Caco-2 (cell line): ENCODE results near the gene GAS6. TPM values are rescaled to one million over a fixed set of nuclear protein-coding genes. Genes with fewer than 3 reads are reported as not detected.

Source experiments
- BruUV-seq: library from RNA; stranded (reverse); fragments of 400-500 nt; replicated peaks from 2 replicates; lab custom pipeline; 2021; lab: Mats Ljungman, UMichigan
- CTCF ChIA-PET: fragments of 300-600 bp; sonication (Branson Sonifier 250); formaldehyde crosslinking; loops from one replicate; lab custom pipeline; 2022; ENCODE audit warnings: antibody characterized with exemption; lab: Charles Lee
- POLR2A ChIA-PET: fragments of 300-600 bp; sonication (Branson Sonifier 250); formaldehyde crosslinking; loops from one replicate; lab custom pipeline; 2022; ENCODE audit warnings: antibody characterized with exemption; lab: Charles Lee
- DNase-seq, 2 experiments: peaks; one replicate each; pipeline versions ENCODE4 v3.0.0 to v3.0.0-alpha.2; 2020 to 2022
- H3K27me3 ChIP-seq: replicated peaks from 2 replicates; pipeline ENCODE4 v1.6.0; 2011; ENCODE audit warnings: low read length; ENCODE audit not compliant: control insufficient read depth, insufficient read depth
- H3K36me3 ChIP-seq: 2 replicates; pipeline ENCODE4 v1.5.1; 2011; ENCODE audit warnings: low read length; ENCODE audit not compliant: control insufficient read depth, insufficient read depth
- H3K4me1 ChIP-seq: fragments of 250-450 bp; sonication (Bioruptor Pico); 2 replicates; pipeline ENCODE4 v1.5.1; 2020; ENCODE audit warnings: mild to moderate bottlenecking
- H3K4me3 ChIP-seq: 2 replicates; pipeline ENCODE4 v1.5.1; 2011; ENCODE audit warnings: low read depth, mild to moderate bottlenecking, control low read depth, low read length
- H3K9me3 ChIP-seq: fragments of 250-450 bp; sonication (Bioruptor Pico); 2 replicates; pipeline ENCODE4 v1.5.1; 2020; ENCODE audit warnings: mild to moderate bottlenecking, moderate library complexity
- H3K27ac Mint-ChIP-seq: one replicate; pipeline ENCODE4 v1.8.0; 2022; ENCODE audit warnings: mixed read lengths; ENCODE audit not compliant: unreplicated experiment
- H3K27me3 Mint-ChIP-seq: one replicate; pipeline ENCODE4 v1.8.0; 2022; ENCODE audit warnings: mixed read lengths; ENCODE audit not compliant: insufficient read depth, unreplicated experiment
- H3K36me3 Mint-ChIP-seq: one replicate; pipeline ENCODE4 v1.8.0; 2022; ENCODE audit warnings: mild to moderate bottlenecking, mixed read lengths; ENCODE audit not compliant: insufficient read depth, unreplicated experiment
- H3K4me1 Mint-ChIP-seq: one replicate; pipeline ENCODE4 v1.8.0; 2022; ENCODE audit warnings: low read depth, mixed read lengths; ENCODE audit not compliant: unreplicated experiment
- H3K4me3 Mint-ChIP-seq: one replicate; pipeline ENCODE4 v1.8.0; 2022; ENCODE audit warnings: mild to moderate bottlenecking, moderate library complexity, mixed read lengths; ENCODE audit not compliant: unreplicated experiment
- H3K9me3 Mint-ChIP-seq: one replicate; pipeline ENCODE4 v1.8.0; 2022; ENCODE audit warnings: mixed read lengths; ENCODE audit not compliant: unreplicated experiment
- intact Hi-C: fragments of 100-400 bp; cut with micrococcal nuclease; formaldehyde crosslinking; loops from one replicate; pipeline ENCODE4 v1.10.0; 2022; ENCODE audit not compliant: unreplicated experiment
- total RNA-seq: library from RNA; stranded (reverse); gene quantifications from 2 replicates; pipeline ENCODE4 v1.2.3, GENCODE V29; 2022
- TF ChIP-seq, protein P1 (sequence below), 2 experiments: fragments of 200-600 bp in 1 of 2; IDR thresholded peaks; 1 replicate in 1 of 2; 2 replicates in 1 of 2; pipeline versions ENCODE4 v1.5.1 to v1.8.0; 2011 to 2022; ENCODE audit warnings: antibody characterized with exemption in 1 of 2, control low read depth in 1 of 2, inconsistent platforms in 1 of 2, low read depth in 1 of 2, low read length in 1 of 2, mild to moderate bottlenecking in 1 of 2, moderate library complexity in 1 of 2; ENCODE audit not compliant: insufficient read depth in 1 of 2, severe bottlenecking in 1 of 2, unreplicated experiment in 1 of 2

Gene GAS6
- total RNA-seq, 1 experiment from 2014 or later: 34.8 TPM

DNA sequence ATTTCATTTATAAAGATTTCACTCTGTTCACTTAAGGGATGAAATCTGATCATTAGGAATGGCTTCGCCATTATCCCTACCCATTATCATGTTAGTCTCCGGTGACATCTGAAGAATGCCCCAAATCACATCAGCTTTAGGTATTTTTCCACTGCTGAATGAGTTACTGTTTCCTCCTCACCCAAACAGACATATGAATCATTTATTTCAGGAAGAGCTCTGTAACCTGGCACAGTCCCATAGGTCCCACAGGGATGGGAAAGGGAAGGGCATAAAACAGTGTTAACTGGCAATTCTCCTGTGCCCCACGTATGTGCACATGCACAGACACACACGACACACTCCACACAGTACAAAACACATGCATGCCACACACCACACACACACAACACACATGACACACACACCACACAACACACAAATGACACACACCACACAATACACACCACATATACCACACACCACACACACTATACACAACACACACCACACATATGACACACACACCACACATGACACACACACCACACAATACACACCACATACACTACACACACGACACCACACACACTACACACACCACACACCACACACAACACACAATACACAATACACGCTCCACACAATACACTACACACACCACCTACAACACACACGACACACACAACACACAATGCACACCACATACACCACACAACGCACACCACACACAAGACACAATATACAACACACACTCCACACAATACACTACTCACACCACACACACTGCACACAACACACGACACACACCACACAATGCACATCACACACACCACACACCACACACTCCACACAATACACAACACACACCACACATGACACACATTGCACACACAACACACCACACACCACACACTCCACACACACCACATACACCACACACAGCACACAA lies 89.4 kb downstream of the GAS6 start:
- Histone ChIP-seq H3K27me3 (no peaks in the 10 kb centered on the region), H3K9me3 (peaks cover 6% of the 10 kb centered on the region), H3K36me3 (no peaks in the 10 kb centered on the region), H3K4me3 (no peak overlapping the region), H3K4me1 (no peaks in the 10 kb centered on the region)
- POLR2A ChIA-PET: no interaction called here
- Mint-ChIP-seq H3K4me3 (no peak overlapping the region), H3K9me3 (no peaks in the 10 kb centered on the region), H3K27me3 (peaks cover 9% of the 10 kb centered on the region), H3K36me3 (no peaks in the 10 kb centered on the region), H3K27ac (no peak overlapping the region), H3K4me1 (no peaks in the 10 kb centered on the region)
- TF ChIP-seq, protein P1, sequence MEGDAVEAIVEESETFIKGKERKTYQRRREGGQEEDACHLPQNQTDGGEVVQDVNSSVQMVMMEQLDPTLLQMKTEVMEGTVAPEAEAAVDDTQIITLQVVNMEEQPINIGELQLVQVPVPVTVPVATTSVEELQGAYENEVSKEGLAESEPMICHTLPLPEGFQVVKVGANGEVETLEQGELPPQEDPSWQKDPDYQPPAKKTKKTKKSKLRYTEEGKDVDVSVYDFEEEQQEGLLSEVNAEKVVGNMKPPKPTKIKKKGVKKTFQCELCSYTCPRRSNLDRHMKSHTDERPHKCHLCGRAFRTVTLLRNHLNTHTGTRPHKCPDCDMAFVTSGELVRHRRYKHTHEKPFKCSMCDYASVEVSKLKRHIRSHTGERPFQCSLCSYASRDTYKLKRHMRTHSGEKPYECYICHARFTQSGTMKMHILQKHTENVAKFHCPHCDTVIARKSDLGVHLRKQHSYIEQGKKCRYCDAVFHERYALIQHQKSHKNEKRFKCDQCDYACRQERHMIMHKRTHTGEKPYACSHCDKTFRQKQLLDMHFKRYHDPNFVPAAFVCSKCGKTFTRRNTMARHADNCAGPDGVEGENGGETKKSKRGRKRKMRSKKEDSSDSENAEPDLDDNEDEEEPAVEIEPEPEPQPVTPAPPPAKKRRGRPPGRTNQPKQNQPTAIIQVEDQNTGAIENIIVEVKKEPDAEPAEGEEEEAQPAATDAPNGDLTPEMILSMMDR (IDR thresholded peaks at IDR 0.05; ENCODE audit: insufficient read depth in 1 of 2, low read depth in 1 of 2, low read length in 1 of 2, severe bottlenecking in 1 of 2, unreplicated experiment in 1 of 2): no peak
- CTCF ChIA-PET: no interaction called here
- DNase-seq: no peak
- intact Hi-C loops: no loop called here
- BruUV-seq: no TSS peak

DNA sequence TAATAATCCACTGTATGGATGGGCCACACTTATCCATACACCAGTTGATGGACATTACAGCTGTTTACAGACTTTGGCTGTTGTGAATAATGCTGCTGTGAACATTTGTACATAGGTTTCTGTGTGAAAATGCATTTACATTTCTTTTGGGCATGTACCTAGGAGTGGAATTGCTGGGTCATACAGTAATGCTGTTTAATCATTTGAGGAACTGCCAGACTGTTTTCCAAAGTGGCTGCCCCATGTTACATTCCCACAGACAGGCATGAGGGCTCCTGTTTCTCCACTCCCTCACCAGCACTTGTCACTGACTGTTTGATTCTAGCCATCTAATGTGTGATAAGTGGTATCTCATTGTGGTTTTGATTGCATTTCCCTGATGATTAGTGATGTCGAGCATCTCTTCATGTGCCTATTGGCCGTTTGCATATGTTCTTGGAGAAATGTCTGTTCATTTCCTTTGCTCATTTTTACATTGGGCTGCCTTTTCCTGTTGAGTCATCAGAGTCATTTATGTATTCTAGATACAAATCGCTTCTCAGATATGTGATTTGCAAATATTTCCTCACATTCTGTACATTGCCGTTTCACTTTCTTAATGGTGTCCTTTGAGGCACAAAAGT lies 92.1 kb downstream of the GAS6 start:
- no peak for DNase-seq
- Mint-ChIP-seq H3K4me3 (no peak overlapping the region), H3K27me3 (no peaks in the 10 kb centered on the region), H3K9me3 (no peaks in the 10 kb centered on the region), H3K4me1 (no peaks in the 10 kb centered on the region), H3K27ac (no peak overlapping the region), H3K36me3 (no peaks in the 10 kb centered on the region)
- Histone ChIP-seq H3K9me3 (peaks cover 6% of the 10 kb centered on the region), H3K36me3 (no peaks in the 10 kb centered on the region), H3K4me3 (no peak overlapping the region), H3K27me3 (no peaks in the 10 kb centered on the region), H3K4me1 (no peaks in the 10 kb centered on the region)
- POLR2A ChIA-PET: no interaction called here
- intact Hi-C loops: no loop called here
- TF ChIP-seq, protein P1 (IDR thresholded peaks at IDR 0.05; ENCODE audit: insufficient read depth in 1 of 2, low read depth in 1 of 2, low read length in 1 of 2, severe bottlenecking in 1 of 2, unreplicated experiment in 1 of 2): no peak
- BruUV-seq: no TSS peak
- CTCF ChIA-PET: no interaction called here

GRCh38 chr13:113770937-113771336 lies 92.9 kb downstream of the GAS6 start:
- TF ChIP-seq, protein P1 (IDR thresholded peaks at IDR 0.05; ENCODE audit: insufficient read depth in 1 of 2, low read depth in 1 of 2, low read length in 1 of 2, severe bottlenecking in 1 of 2, unreplicated experiment in 1 of 2): no peak
- Histone ChIP-seq H3K27me3 (no peaks in the 10 kb centered on the region), H3K9me3 (peaks cover 6% of the 10 kb centered on the region), H3K36me3 (no peaks in the 10 kb centered on the region), H3K4me1 (no peaks in the 10 kb centered on the region), H3K4me3 (no peak overlapping the region)
- DNase-seq: no peak
- CTCF ChIA-PET: no interaction called here
- H3K4me1 Mint-ChIP-seq: no peaks in the 10 kb centered on the region
- intact Hi-C loops: no loop called here
- H3K27me3 Mint-ChIP-seq: no peaks in the 10 kb centered on the region
- POLR2A ChIA-PET: no interaction called here
- no peaks in the 10 kb centered on the region for H3K9me3 Mint-ChIP-seq
- no peaks in the 10 kb centered on the region for H3K36me3 Mint-ChIP-seq
- BruUV-seq: no TSS peak
- no peak overlapping the region for H3K4me3 Mint-ChIP-seq
- no peak overlapping the region for H3K27ac Mint-ChIP-seq

Other genes with a start within 250 kb of the GAS6 start
- gene ATP4B, start 205.9 kb downstream of the GAS6 start, total RNA-seq: not detected in 2 replicates
- gene GRK1, start 196.9 kb downstream of the GAS6 start, total RNA-seq: 0.19 TPM in 1 of 2 replicates, not detected in the other
- gene TMEM255B, start 104.8 kb downstream of the GAS6 start, total RNA-seq: 0.67 and 0.82 TPM in 2 replicates
- gene C13orf46, start 110.0 kb upstream of the GAS6 start, total RNA-seq: not detected in 2 replicates